Ovary (tissue), 10 donors: ENCODE measurements around the gene AGL. TPM values are rescaled to one million over a fixed set of nuclear protein-coding genes. Genes with fewer than 3 reads are reported as not detected.
A peak's percentile ranks its signal among the peaks of the same experiment; 100 is the strongest.

Experiments
- DNase-seq, 5 donors: peaks; one replicate each; pipeline ENCODE4 v3.0.0-alpha.2; 2019 to 2020
- H3K27ac ChIP-seq, 2 donors: fragments of 200-600 bp; one replicate each; pipeline versions ENCODE4 v1.5.1 to v1.8.0; 2019 to 2022
- H3K27me3 ChIP-seq: fragments of 200-600 bp; one replicate; pipeline ENCODE4 v1.8.0; 2022
- H3K36me3 ChIP-seq: fragments of 200-600 bp; sonication (generic); one replicate; pipeline ENCODE4 v1.5.1; 2019
- H3K4me1 ChIP-seq: one replicate; pipeline ENCODE4 v1.8.1; 2013; ENCODE audit warnings: mild to moderate bottlenecking, moderate library complexity; ENCODE audit not compliant: insufficient read depth
- H3K4me3 ChIP-seq: fragments of 200-600 bp; sonication (generic); one replicate; pipeline ENCODE4 v1.5.1; 2017
- H3K9me3 ChIP-seq, 2 donors: fragments of 200-600 bp in 1 of 2; sonication (generic) in 1 of 2; one replicate each; pipeline versions ENCODE4 v1.5.1 to v1.8.1; 2013 to 2019; ENCODE audit warnings: mild to moderate bottlenecking in 1 of 2, moderate library complexity in 1 of 2
- CTCF ChIP-seq, 3 donors: fragments of 450-650 bp in 2 of 3; fragments of 200-600 bp in 1 of 3; IDR thresholded peaks; one replicate each; pipeline versions ENCODE4 v1.5.1 to v1.8.0; 2016 to 2022; ENCODE audit warnings: antibody characterized with exemption in 3 of 3, mild to moderate bottlenecking in 1 of 3
- EP300 ChIP-seq: sonication (generic); formaldehyde crosslinking; IDR thresholded peaks from one replicate; pipeline ENCODE4 v1.6.1; 2017; ENCODE audit warnings: antibody characterized with exemption
- POLR2A ChIP-seq: fragments of 450-650 bp; IDR thresholded peaks from one replicate; pipeline ENCODE4 v1.6.1; 2017; ENCODE audit warnings: antibody characterized with exemption, mild to moderate bottlenecking, moderate library complexity
- WGBS, 3 donors: extraction: QIAGEN DNeasy Blood & Tissue Kit in 1 of 3; methylation state at CpG; one replicate each; pipeline versions ENCODE4 v1.1.5 to v1.1.7; 2013 to 2017; 5-methylcytosine and 5-hydroxymethylcytosine counted together
- intact Hi-C, 4 donors: fragments of 100-400 bp; cut with DNase I; formaldehyde crosslinking; loops; one replicate each; pipeline versions ENCODE4 v1.11.0 to v1.15.1; 2022 to 2023
- long read RNA-seq, 3 donors: library from polyadenylated mRNA in 2 of 3; unstranded in 2 of 3; transcript quantifications; one replicate each; pipeline ENCODE4 v2.0.0 and lab custom pipeline, GENCODE V29; 2021 to 2026
- polyA plus RNA-seq, 2 donors: library from polyadenylated mRNA; stranded (reverse); fragments of 200-250 nt in 1 of 2; fragments of 350-450 nt in 1 of 2; fragmentation: Illumina TruSeq in 1 of 2; extraction: RNeasy Lipid Tissue Mini Kit (QIAGEN cat#74804) in 1 of 2; gene quantifications; one replicate each; pipeline ENCODE4 v1.2.3, GENCODE V29; 2013 to 2014
- total RNA-seq, 7 donors: library from RNA; depleted of rRNA in 2 of 7; stranded (reverse); fragments of >200 nt in 2 of 7; fragmentation: NEBNext Ultra II Directional in 3 of 7; extraction: Animal tissue kit (Norgen Biotek cat#: 25700) in 3 of 7; gene quantifications; one replicate each; pipeline versions ENCODE4 v1.1.0 to v1.2.4, GENCODE V29; 2016 to 2023
- donor health status: DM: no; HTN: no; CAD: no; lungs with moderate emphysema.
- donor health status: DM: no; HTN: no; CAD: no.
- donor health status: Bipolar disorder and iron deficiency.
- donor health status: DM: yes; HTN: yes; CAD: no.
- donor health status: DM: no; HTN: no; CAD: no.
- donor health status: DM: yes; HTN: yes; CAD: no.

Gene AGL
- total RNA-seq (10 to 100 TPM in 6 of 7 donors, 1 to 10 TPM in 1; 7.2 to 13.8 (median 10.5) TPM), polyA plus RNA-seq (1 to 10 TPM; 4.1 to 6.8 TPM)
- long read RNA-seq, donor 1, partial matches to known transcripts: 6 of 6 reads
- long read RNA-seq, donor 1, other reads (novel, unspliced or antisense): 0 of 6 reads
- long read RNA-seq, donor 2: 0 reads
- long read RNA-seq, donor 3, full-length matches to known transcripts: 7 of 15 reads
- long read RNA-seq, donor 3, partial matches to known transcripts: 6 of 15 reads
- long read RNA-seq, donor 3, other reads (novel, unspliced or antisense): 2 of 15 reads

GRCh38 chr1:99849744-99850458 lies at the start of gene AGL:
AGL (plus strand) TSS chr1:99850361; CDS start chr1:99851043, 682 bp downstream.
- peak; percentile 83 to 91 (median 88) for DNase-seq
- WGBS, 3 donors: 1% methylated on average over 49 to 65 of the region's 65 CpGs
- Histone ChIP-seq H3K27me3 (no peaks in the 10 kb centered on the region), H3K9me3 (no peaks in the 10 kb centered on the region), H3K27ac (peak within 1 kb of the TSS; percentile 64 to 81), H3K4me3 (peak within 1 kb of the TSS; percentile 97), H3K36me3 (no peaks in the 10 kb centered on the region), H3K4me1 (peaks cover 2% of the 10 kb centered on the region)
- TF ChIP-seq EP300 (no peak), POLR2A (peak; percentile 32), CTCF (IDR thresholded peaks at IDR 0.05) (no peak)
- intact Hi-C loops: no loop called here

DNA sequence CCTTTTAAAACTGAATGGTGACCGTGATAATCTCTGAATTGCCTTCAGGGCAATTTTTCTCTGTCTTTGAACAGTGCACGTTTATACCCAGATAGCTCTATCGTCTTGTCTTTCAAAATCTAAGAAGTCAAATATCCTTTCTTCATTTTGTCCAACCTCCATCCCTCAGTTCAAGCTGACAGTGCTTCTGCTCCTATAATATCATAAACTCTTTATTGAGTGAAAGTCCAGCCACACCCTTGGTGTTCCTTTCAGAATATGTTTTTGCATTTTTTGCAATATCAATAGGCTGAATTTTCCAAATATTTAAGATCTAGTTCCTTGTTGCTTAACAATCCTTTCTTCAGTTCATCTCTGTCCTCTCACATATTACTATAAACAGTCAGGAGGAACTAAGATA lies 48.6 kb upstream of the AGL start:
- 79 to 85% (median 81%) methylated on average over 3 of the region's 3 CpGs for WGBS, 3 donors
- Histone ChIP-seq H3K4me3 (no peak overlapping the region), H3K27me3 (no peaks in the 10 kb centered on the region), H3K9me3 (no peaks in the 10 kb centered on the region), H3K4me1 (no peaks in the 10 kb centered on the region), H3K36me3 (no peaks in the 10 kb centered on the region), H3K27ac (no peak overlapping the region)
- TF ChIP-seq EP300 (no peak), CTCF (IDR thresholded peaks at IDR 0.05) (no peak), POLR2A (no peak)
- intact Hi-C loops: loop anchor here in 1 of 4 donors (10.0 kb wide), 1 partner anchor 663 kb away; no protein-coding TSS in a partner anchor
- no peak for DNase-seq

DNA sequence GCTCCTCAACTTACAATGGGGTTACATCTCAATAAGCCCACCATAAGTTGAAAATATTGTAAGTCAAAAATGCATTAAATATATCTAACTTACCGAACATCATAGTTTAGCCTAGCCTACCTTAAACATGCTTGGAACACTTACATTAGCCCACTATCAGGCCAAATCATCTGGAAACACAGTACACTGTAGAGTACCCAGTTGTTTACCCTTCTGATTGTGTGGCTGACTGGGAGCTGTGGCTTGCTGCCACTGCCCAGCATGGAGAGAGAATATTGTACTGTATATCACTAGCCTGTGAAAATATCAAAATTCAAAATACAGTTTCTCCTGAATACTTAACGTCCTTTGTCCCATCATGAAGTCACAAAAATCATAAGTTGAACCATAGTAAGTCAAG lies 43.3 kb upstream of the AGL start:
- no peak for DNase-seq
- no peaks in the 10 kb centered on the region for H3K9me3 ChIP-seq
- peaks cover 3% of the 10 kb centered on the region for H3K4me1 ChIP-seq
- H3K27me3 ChIP-seq: no peaks in the 10 kb centered on the region
- no peak overlapping the region for H3K27ac ChIP-seq
- no peak overlapping the region for H3K4me3 ChIP-seq
- 78 to 89% (median 86%) methylated on average over 2 of the region's 2 CpGs for WGBS, 3 donors
- no peak for TF ChIP-seq CTCF (IDR thresholded peaks at IDR 0.05)
- intact Hi-C loops: loop anchor here in 1 of 4 donors (10.0 kb wide), 1 partner anchor 658 kb away; no protein-coding TSS in a partner anchor
- no peaks in the 10 kb centered on the region for H3K36me3 ChIP-seq

GRCh38 chr1:99808391-99809115 lies 41.6 kb upstream of the AGL start:
- no peak overlapping the region for H3K4me3 ChIP-seq
- peak; percentile 44 to 63 (median 59) for TF ChIP-seq CTCF (IDR thresholded peaks at IDR 0.05)
- TF ChIP-seq POLR2A: no peak
- TF ChIP-seq EP300: no peak
- peaks cover 3% of the 10 kb centered on the region for H3K4me1 ChIP-seq
- H3K27me3 ChIP-seq: no peaks in the 10 kb centered on the region
- 2 to 6% (median 3%) methylated on average over 7 of the region's 7 CpGs for WGBS, 3 donors
- H3K9me3 ChIP-seq: no peaks in the 10 kb centered on the region
- H3K36me3 ChIP-seq: no peaks in the 10 kb centered on the region
- H3K27ac ChIP-seq: no peak overlapping the region
- intact Hi-C loops: loop anchor here in 1 of 4 donors (10.0 kb wide), 1 partner anchor 656 kb away; no protein-coding TSS in a partner anchor
- peak in 2 of 5 donors; percentile 8 to 28 for DNase-seq
